BJ (cell line): ENCODE data around the gene KIRREL3. TPM values are rescaled to one million over a fixed set of nuclear protein-coding genes. Genes with fewer than 3 reads are reported as not detected.
A peak's percentile ranks its signal among the peaks of the same experiment; 100 is the strongest.

Source experiments
- CTCF ChIA-PET: fragments of 350-600 bp; formaldehyde crosslinking; extraction: SDS; loops from one replicate; lab custom pipeline; 2021; ENCODE audit warnings: antibody characterized with exemption, inconsistent platforms; lab: Yijun Ruan, JAX
- POLR2A ChIA-PET: fragments of 300-600 bp; sonication (Branson Sonifier 250); formaldehyde crosslinking; extraction: SDS; loops from one replicate; lab custom pipeline; 2021; ENCODE audit warnings: antibody characterized with exemption; lab: Charles Lee
- DNase-seq: peaks from one replicate; pipeline ENCODE4 v3.0.0-alpha.2; 2011; ENCODE audit warnings: low read depth
- H3K27me3 ChIP-seq: 2 replicates; pipeline ENCODE4 v1.6.0; 2011; ENCODE audit warnings: low read length; ENCODE audit not compliant: control insufficient read depth, insufficient read depth
- H3K36me3 ChIP-seq: 2 replicates; pipeline ENCODE4 v1.5.1; 2011; ENCODE audit warnings: low read length; ENCODE audit not compliant: control insufficient read depth, insufficient read depth
- H3K4me3 ChIP-seq: 2 replicates; pipeline ENCODE4 v1.5.1; 2011; ENCODE audit warnings: low read depth, mild to moderate bottlenecking, control low read depth, low read length
- CTCF ChIP-seq: IDR thresholded peaks from 2 replicates; pipeline ENCODE4 v1.5.1; 2011; ENCODE audit warnings: low read depth, mild to moderate bottlenecking, control low read depth, inconsistent platforms, low read length, moderate library complexity; ENCODE audit not compliant: insufficient read depth
- polyA plus RNA-seq: library from polyadenylated mRNA; depleted of rRNA; stranded (reverse); fragments of >200 nt; gene quantifications from 2 replicates; pipeline ENCODE4 v1.2.3, GENCODE V29; 2011

Gene KIRREL3
- polyA plus RNA-seq, 1 experiment, result 19.6 TPM

DNA sequence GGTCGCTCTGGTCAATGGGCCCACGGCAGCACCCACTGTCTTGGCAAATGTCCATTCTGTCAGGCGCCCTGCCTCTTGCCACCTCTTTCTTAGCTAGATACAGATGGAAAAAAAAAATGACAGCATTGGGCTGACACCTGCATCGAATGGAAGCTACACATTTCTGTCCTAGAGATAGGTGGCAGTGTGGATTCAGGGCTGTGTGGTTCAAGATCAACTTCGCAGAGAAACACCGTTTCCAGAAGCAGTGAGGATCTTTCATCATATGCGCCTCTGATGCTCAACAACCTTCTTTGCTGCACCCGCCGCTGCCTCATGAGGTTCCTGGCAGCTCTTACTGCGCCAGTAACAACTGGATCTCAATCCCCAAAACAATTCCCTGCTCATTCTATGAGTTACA lies 236.3 kb downstream of the KIRREL3 start:
- Histone ChIP-seq H3K36me3 (no peaks in the 10 kb centered on the region), H3K4me3 (no peak overlapping the region), H3K27me3 (no peaks in the 10 kb centered on the region)
- peak; percentile 31; the same call in 1 of the 2 replicates for TF ChIP-seq CTCF
- ChIA-PET CTCF (interaction anchor here (0.6 to 2.5 kb wide), 5 partner anchors 9 to 226 kb away, joined by 3 to 12 read pairs (median 3); no protein-coding TSS in a partner anchor), POLR2A (no interaction called here)
- DNase-seq, result no peak

- no peaks in the 10 kb centered on the region for H3K36me3 ChIP-seq
- DNase-seq, result no peak
- ChIA-PET POLR2A (no interaction called here), CTCF (interaction anchor here (1.6 kb wide), 1 partner anchor 233 kb away, joined by 5 read pairs; no protein-coding TSS in a partner anchor)
- no peak for TF ChIP-seq CTCF
- H3K4me3 ChIP-seq, result no peak overlapping the region
- no peaks in the 10 kb centered on the region for H3K27me3 ChIP-seq
These were observed 243.7 kb downstream of the KIRREL3 start for GRCh38 chr11:126756855-126757254.

DNA sequence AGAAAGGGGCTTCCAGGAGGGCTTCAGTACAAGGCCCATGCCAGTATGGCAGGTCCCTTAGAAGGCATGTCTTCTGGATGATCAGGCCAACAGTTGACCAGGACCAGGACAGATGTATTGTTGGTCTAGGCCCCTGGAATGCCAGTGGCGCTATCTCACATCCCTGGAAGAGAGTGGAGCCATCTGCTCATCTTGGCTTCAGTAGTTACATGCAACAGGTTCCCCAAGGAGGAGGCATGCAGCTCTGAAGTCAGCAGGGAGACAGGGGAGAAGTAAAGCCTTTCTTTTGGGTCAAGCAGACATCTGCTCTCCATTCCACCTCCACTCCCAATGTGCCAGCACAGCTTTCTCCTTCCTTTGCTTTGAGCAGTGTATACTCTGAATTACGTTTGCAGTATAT lies 244.1 kb downstream of the KIRREL3 start:
- H3K27me3 ChIP-seq, result no peaks in the 10 kb centered on the region
- H3K36me3 ChIP-seq, result no peaks in the 10 kb centered on the region
- H3K4me3 ChIP-seq, result no peak overlapping the region
- POLR2A ChIA-PET, result no interaction called here
- DNase-seq, result no peak
- CTCF ChIA-PET, result interaction anchor here (1.6 kb wide), 1 partner anchor 234 kb away, joined by 5 read pairs; no protein-coding TSS in a partner anchor
- TF ChIP-seq CTCF, result no peak

DNA sequence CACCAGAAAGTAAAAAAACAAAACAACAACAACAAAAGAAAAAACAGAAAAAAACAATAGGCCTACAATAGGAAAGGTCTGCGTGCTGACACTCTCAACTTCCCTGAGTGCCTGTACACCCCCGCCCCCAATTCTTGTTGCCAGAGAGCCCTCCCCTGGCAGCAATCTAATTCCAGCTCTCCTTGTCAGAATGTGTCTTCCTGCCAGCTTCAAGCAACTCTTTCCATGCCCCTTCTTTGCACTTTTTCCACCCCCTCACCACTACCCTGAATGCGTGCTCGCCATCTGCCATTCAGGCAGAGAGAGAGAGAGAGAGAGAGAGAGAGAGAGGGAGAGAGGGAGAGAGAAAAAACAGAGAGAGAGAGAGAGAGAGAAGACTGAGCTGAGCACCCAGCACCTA lies 245.0 kb downstream of the KIRREL3 start:
- POLR2A ChIA-PET, result interaction anchor here (0.7 kb wide), 1 partner anchor 181 kb away, joined by 3 read pairs; no protein-coding TSS in a partner anchor

More for the DNA sequence above, 245.0 kb downstream of the KIRREL3 start:
- TF ChIP-seq CTCF, result no peak
- DNase-seq, result no peak
- no peaks in the 10 kb centered on the region for H3K36me3 ChIP-seq
- CTCF ChIA-PET, result interaction anchor here (0.6 to 1.6 kb wide), 2 partner anchors 9 to 235 kb away, joined by 3 to 5 read pairs; no protein-coding TSS in a partner anchor
- no peak overlapping the region for H3K4me3 ChIP-seq
- no peaks in the 10 kb centered on the region for H3K27me3 ChIP-seq
